HG02798 (cell line): Measurements from ENCODE around the gene LSG1.

Source experiments
- ATAC-seq: cut with Tn5 transposase; IDR thresholded peaks from one replicate; pipeline ENCODE4 v1.9.1; 2021; ENCODE audit warnings: mild to moderate bottlenecking; ENCODE audit not compliant: unreplicated experiment, poor library complexity

The LSG1 gene

DNA sequence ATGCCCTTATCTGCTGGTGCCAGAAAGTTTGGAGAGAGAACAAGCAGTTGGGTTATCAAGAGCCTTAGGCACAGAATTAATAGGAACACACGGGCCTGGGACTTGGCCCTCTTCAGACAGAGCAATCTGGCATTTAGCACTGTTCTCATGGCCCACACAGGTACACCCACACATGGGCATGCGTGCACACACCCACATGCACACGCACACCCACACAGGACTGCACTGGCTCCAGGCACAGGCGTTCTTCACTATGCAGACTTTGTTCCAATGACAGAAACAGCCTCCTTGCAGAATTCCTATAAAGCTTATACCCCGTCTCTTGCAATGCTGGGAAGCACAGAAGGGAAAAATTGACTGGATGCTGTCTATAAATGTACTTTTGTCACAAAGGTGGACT lies 75.1 kb downstream of the LSG1 start:
- no peak for ATAC-seq

DNA sequence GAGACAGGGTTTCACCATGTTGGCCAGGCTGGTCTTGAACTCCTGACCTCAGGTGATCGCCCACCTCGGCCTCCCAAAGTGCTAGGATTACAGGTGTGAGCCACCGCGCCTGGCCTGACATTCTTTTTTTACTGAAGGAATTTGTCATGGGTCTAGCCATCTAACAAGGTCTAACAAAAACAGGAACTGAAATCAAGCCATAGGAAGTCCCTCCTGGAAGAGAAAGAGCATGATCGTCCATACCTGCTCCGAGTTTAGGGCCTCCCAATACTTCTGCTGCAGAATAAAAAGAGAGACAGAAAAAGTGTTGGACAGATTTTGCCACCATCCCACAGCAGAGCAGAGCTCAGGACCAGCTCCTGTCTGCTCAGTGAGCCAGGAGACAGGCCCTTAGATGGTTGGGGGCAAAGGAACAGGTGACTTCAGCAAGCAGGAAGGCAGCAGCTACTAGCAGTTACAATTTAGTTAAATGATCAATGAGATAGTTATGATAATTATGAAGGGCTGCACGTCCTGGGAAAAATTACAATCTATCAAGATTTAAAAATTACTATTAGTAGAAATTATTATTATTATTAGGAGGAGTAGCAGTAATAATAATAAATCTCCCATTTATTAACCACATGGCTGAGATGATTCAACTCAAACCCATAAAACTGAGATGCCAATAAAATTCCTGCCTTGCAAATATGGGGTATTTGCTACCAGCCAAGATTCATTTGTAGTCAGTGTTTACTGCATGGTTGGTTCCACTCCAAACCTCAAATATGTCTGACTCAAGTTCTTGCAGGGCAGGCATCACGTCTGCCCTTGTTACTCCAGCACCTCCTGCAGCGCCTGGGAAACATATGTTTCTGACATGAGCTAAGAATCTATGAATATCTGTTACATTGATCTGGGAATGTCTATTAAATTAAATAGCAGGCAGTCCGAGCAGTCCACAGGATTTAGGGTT lies 78.9 kb downstream of the LSG1 start:
- ATAC-seq = no peak
